AG09309 (cell line): Measurements from ENCODE around the gene TOR1AIP2.
"Not testable (repeated sequence)": the region's sequence is repeated elsewhere in the genome, so short reads cannot be mapped to it uniquely, and the experiment has no call there.

Source experiments
- DNase-seq: peaks from one replicate; pipeline ENCODE4 v3.0.0-alpha.2; 2010; ENCODE audit warnings: low read depth
- H3K4me3 ChIP-seq: 2 replicates; pipeline ENCODE4 v1.5.1; 2011; ENCODE audit warnings: mild to moderate bottlenecking, low read depth, low read length, moderate library complexity; ENCODE audit not compliant: control insufficient read depth
- CTCF ChIP-seq: IDR thresholded peaks from 2 replicates; pipeline ENCODE4 v1.5.1; 2011; ENCODE audit warnings: mild to moderate bottlenecking, low read depth, low read length, inconsistent platforms; ENCODE audit not compliant: insufficient read depth, control insufficient read depth; ENCODE audit errors: missing control alignments

TOR1AIP2 gene

GRCh38 chr1:179853102-179853501 is 24.5 kb downstream of the TOR1AIP2 start:
- no peak for TF ChIP-seq CTCF
- no peak for DNase-seq
- H3K4me3 ChIP-seq = no peak overlapping the region

GRCh38 chr1:179848233-179848632 is 29.4 kb downstream of the TOR1AIP2 start:
- TF ChIP-seq CTCF = no peak
- H3K4me3 ChIP-seq = no peak overlapping the region
- no peak for DNase-seq

- no peak for DNase-seq
- no peak for TF ChIP-seq CTCF
- H3K4me3 ChIP-seq = no peak overlapping the region
Measured at GRCh38 chr1:179840107-179840506, 37.5 kb downstream of the TOR1AIP2 start.

GRCh38 chr1:179836686-179837445 is 40.7 kb downstream of the TOR1AIP2 start:
- DNase-seq, H3K4me3 ChIP-seq: not testable (repeated sequence)

- no peak overlapping the region for H3K4me3 ChIP-seq
Measured at GRCh38 chr1:179831852-179832699, 45.5 kb downstream of the TOR1AIP2 start.

GRCh38 chr1:179831225-179831624 is 46.4 kb downstream of the TOR1AIP2 start:
- no peak for TF ChIP-seq CTCF
- H3K4me3 ChIP-seq = no peak overlapping the region
- no peak for DNase-seq

More at GRCh38 chr1:179831852-179832699, 45.5 kb downstream of the TOR1AIP2 start:
- no peak for TF ChIP-seq CTCF
- no peak for DNase-seq

- no peak overlapping the region for H3K4me3 ChIP-seq
- no peak for TF ChIP-seq CTCF
- no peak for DNase-seq
Measured at GRCh38 chr1:179828554-179829110, 49.0 kb downstream of the TOR1AIP2 start.
